COLO829 (cell line): ENCODE measurements around the gene SPECC1L.
A peak's percentile ranks its signal among the peaks of the same experiment; 100 is the strongest.
"Not testable (repeated sequence)": the region's sequence is repeated elsewhere in the genome, so short reads cannot be mapped to it uniquely, and the experiment has no call there.

Experiments
- DNase-seq: peaks from one replicate; pipeline ENCODE4 v3.0.0; 2012; ENCODE audit warnings: low spot score

Gene SPECC1L

GRCh38 chr22:24247564-24248344 lies 22.9 kb upstream of the SPECC1L start:
- peak; percentile 88 for DNase-seq

- not testable (repeated sequence) for DNase-seq
These were observed 22.0 kb upstream of the SPECC1L start for GRCh38 chr22:24248611-24249010.

- not testable (repeated sequence) for DNase-seq
These were observed 21.2 kb upstream of the SPECC1L start for GRCh38 chr22:24249413-24249812.

GRCh38 chr22:24251286-24251685 lies 19.3 kb upstream of the SPECC1L start:
- not testable (repeated sequence) for DNase-seq

- not testable (repeated sequence) for DNase-seq
These were observed 17.5 kb upstream of the SPECC1L start for GRCh38 chr22:24253126-24253525.

- not testable (repeated sequence) for DNase-seq
These were observed 14.5 kb upstream of the SPECC1L start for GRCh38 chr22:24256136-24256535.

- not testable (repeated sequence) for DNase-seq
These were observed 13.9 kb upstream of the SPECC1L start for GRCh38 chr22:24256736-24257135.

GRCh38 chr22:24259459-24259858 lies 11.2 kb upstream of the SPECC1L start:
- DNase-seq = not testable (repeated sequence)

- DNase-seq = not testable (repeated sequence)
These were observed 8.4 kb upstream of the SPECC1L start for GRCh38 chr22:24262185-24262749.

GRCh38 chr22:24263479-24263878 lies 7.2 kb upstream of the SPECC1L start:
- DNase-seq = not testable (repeated sequence)

GRCh38 chr22:24264329-24264896 lies 6.2 kb upstream of the SPECC1L start:
- not testable (repeated sequence) for DNase-seq

- DNase-seq = no peak
These were observed 4.9 kb upstream of the SPECC1L start for GRCh38 chr22:24265734-24266133.

- not testable (repeated sequence) for DNase-seq
These were observed 4.1 kb upstream of the SPECC1L start for GRCh38 chr22:24266495-24266894.

- DNase-seq = no peak
These were observed 789 bp downstream of the SPECC1L start for GRCh38 chr22:24271386-24271854.

GRCh38 chr22:24273031-24273430 lies 2.4 kb downstream of the SPECC1L start:
- not testable (repeated sequence) for DNase-seq

GRCh38 chr22:24273906-24274305 lies 3.3 kb downstream of the SPECC1L start:
- not testable (repeated sequence) for DNase-seq

- not testable (repeated sequence) for DNase-seq
These were observed 4.2 kb downstream of the SPECC1L start for GRCh38 chr22:24274696-24275405.

- not testable (repeated sequence) for DNase-seq
These were observed 9.7 kb downstream of the SPECC1L start for GRCh38 chr22:24280363-24280762.

GRCh38 chr22:24282401-24282800 lies 11.8 kb downstream of the SPECC1L start:
- DNase-seq = no peak

GRCh38 chr22:24284747-24285203 lies 14.1 kb downstream of the SPECC1L start:
- DNase-seq = peak; percentile 72

- peak; percentile 72 for DNase-seq
These were observed 14.6 kb downstream of the SPECC1L start for GRCh38 chr22:24285245-24285644.

- DNase-seq = not testable (repeated sequence)
These were observed 16.6 kb downstream of the SPECC1L start for GRCh38 chr22:24287212-24287611.
